BLaER1 (cell line): ENCODE measurements around the gene TMEM131.

Source experiments
- H3K27ac ChIP-seq: shearing (Covaris generic); formaldehyde crosslinking; 2 replicates; pipeline ENCODE4 v1.8.1; 2022
- H3K27me3 ChIP-seq: shearing (Covaris generic); formaldehyde crosslinking; 2 replicates; pipeline ENCODE4 v1.8.1; 2022
- H3K36me3 ChIP-seq: shearing (Covaris generic); formaldehyde crosslinking; 2 replicates; pipeline ENCODE4 v1.8.1; 2022
- H3K4me1 ChIP-seq: shearing (Covaris generic); formaldehyde crosslinking; 2 replicates; pipeline ENCODE4 v1.8.1; 2022
- H3K4me2 ChIP-seq: shearing (Covaris generic); formaldehyde crosslinking; 2 replicates; pipeline ENCODE4 v1.8.1; 2022
- H3K4me3 ChIP-seq: shearing (Covaris generic); formaldehyde crosslinking; 2 replicates; pipeline ENCODE4 v1.8.1; 2022
- H3K9ac ChIP-seq: shearing (Covaris generic); formaldehyde crosslinking; 2 replicates; pipeline ENCODE4 v1.8.1; 2022
- H3K9me3 ChIP-seq: shearing (Covaris generic); formaldehyde crosslinking; 2 replicates; pipeline ENCODE4 v1.8.1; 2022
- H4K20me1 ChIP-seq: shearing (Covaris generic); formaldehyde crosslinking; 2 replicates; pipeline ENCODE4 v1.8.1; 2022
- Cebpa-rat ChIP-seq: shearing (Covaris generic); IDR thresholded peaks from 2 replicates; pipeline ENCODE4 v1.8.1; 2022

TMEM131 gene

GRCh38 chr2:97806738-97807618 lies 188.8 kb downstream of the TMEM131 start:
- H3K27ac ChIP-seq: no peak overlapping the region
- H4K20me1 ChIP-seq: 0 out of 2 replicates have a peak, but pooled peaks cover 5% of the 10 kb centered on the region
- no peak overlapping the region for H3K9ac ChIP-seq
- H3K9me3 ChIP-seq: no peaks in the 10 kb centered on the region
- H3K4me3 ChIP-seq: no peak overlapping the region
- H3K4me2 ChIP-seq: no peak overlapping the region
- H3K27me3 ChIP-seq: no peaks in the 10 kb centered on the region
- peaks cover 7% of the 10 kb centered on the region for H3K4me1 ChIP-seq
- TF ChIP-seq Cebpa-rat: no peak
- peaks cover 57% of the 10 kb centered on the region for H3K36me3 ChIP-seq

DNA sequence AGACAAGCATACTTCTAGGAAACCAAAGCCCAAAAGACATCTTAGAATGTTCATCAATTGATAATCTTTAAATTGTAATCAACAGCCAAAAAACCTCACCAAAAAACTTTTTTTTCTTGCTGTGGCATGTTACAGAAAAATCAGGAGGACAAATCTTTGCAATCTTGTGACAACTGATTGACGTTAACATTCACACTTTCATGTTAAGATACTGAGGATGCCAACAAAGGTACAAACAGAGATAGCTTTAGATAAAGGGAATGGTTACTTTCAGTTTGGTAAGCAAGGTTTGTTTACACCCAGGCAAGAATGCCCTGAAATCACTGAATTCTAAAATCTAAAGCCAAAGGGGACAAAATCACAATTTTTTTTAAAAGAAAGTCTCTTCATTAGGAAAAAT lies 190.0 kb downstream of the TMEM131 start:
- no peaks in the 10 kb centered on the region for H3K9me3 ChIP-seq
- H3K36me3 ChIP-seq: peaks cover 53% of the 10 kb centered on the region
- no peak overlapping the region for H3K9ac ChIP-seq
- no peak for TF ChIP-seq Cebpa-rat
- H3K27me3 ChIP-seq: no peaks in the 10 kb centered on the region
- H3K4me1 ChIP-seq: peaks cover 7% of the 10 kb centered on the region
- no peak overlapping the region for H3K4me2 ChIP-seq
- no peak overlapping the region for H3K27ac ChIP-seq
- H3K4me3 ChIP-seq: no peak overlapping the region
- 0 out of 2 replicates have a peak, but pooled peaks cover 5% of the 10 kb centered on the region for H4K20me1 ChIP-seq

- Histone ChIP-seq H3K27ac (no peak overlapping the region), H3K9ac (no peak overlapping the region), H3K4me3 (no peak overlapping the region), H3K9me3 (no peaks in the 10 kb centered on the region), H3K36me3 (peaks cover 67% of the 10 kb centered on the region), H3K4me1 (no peaks in the 10 kb centered on the region), H4K20me1 (no peaks in the 10 kb centered on the region), H3K4me2 (no peak overlapping the region), H3K27me3 (no peaks in the 10 kb centered on the region)
- TF ChIP-seq Cebpa-rat: no peak
Measured at GRCh38 chr2:97801028-97801427, 194.7 kb downstream of the TMEM131 start.

DNA sequence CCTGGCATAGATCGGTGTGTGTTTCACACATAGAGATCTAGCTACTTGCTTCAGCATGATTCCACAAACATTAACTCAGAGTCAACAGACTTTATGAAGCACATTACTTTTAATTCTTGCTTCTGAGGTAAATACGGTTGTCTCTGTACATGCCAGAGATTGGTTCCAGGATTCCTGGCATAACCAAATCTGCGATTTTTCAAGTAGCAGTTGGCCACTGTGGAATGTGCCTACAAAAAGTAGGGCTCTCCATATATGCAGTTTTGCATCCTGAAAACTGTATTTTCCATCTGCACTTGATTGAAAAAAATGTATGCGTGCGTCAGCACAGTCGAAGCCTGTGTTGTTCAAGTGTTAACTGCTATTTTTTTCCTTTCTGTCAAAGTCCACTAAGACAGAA lies 197.3 kb downstream of the TMEM131 start:
- Histone ChIP-seq H3K9me3 (no peaks in the 10 kb centered on the region), H3K27ac (no peak overlapping the region), H3K9ac (no peak overlapping the region), H3K27me3 (no peaks in the 10 kb centered on the region), H3K4me3 (no peak overlapping the region), H3K4me1 (no peaks in the 10 kb centered on the region), H3K4me2 (no peak overlapping the region), H3K36me3 (peaks cover 55% of the 10 kb centered on the region), H4K20me1 (no peaks in the 10 kb centered on the region)
- no peak for TF ChIP-seq Cebpa-rat

DNA sequence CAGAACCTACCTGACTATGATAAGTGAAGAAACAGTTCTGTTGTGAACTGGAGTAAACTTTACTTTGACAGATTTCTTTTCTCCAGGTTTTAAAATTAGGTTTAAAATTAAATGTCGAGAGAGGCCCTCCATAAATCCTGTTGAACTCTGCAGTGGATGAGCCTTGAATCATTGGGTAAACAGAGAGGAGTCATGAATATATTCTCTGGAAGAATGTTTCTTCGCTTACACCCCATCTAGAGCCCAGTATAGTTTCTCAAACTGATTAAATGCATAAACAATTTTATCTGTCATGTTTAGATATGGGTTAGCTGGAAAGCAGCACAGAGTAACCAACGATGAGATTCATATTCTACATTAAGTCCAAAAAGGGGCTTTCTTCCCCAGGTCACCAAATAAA lies 198.4 kb downstream of the TMEM131 start:
- H4K20me1 ChIP-seq: no peaks in the 10 kb centered on the region
- no peaks in the 10 kb centered on the region for H3K9me3 ChIP-seq
- peaks cover 58% of the 10 kb centered on the region for H3K36me3 ChIP-seq
- H3K4me1 ChIP-seq: no peaks in the 10 kb centered on the region
- no peak overlapping the region for H3K4me3 ChIP-seq
- no peak for TF ChIP-seq Cebpa-rat
- no peak overlapping the region for H3K4me2 ChIP-seq
- H3K27ac ChIP-seq: no peak overlapping the region
- no peak overlapping the region for H3K9ac ChIP-seq
- H3K27me3 ChIP-seq: no peaks in the 10 kb centered on the region

DNA sequence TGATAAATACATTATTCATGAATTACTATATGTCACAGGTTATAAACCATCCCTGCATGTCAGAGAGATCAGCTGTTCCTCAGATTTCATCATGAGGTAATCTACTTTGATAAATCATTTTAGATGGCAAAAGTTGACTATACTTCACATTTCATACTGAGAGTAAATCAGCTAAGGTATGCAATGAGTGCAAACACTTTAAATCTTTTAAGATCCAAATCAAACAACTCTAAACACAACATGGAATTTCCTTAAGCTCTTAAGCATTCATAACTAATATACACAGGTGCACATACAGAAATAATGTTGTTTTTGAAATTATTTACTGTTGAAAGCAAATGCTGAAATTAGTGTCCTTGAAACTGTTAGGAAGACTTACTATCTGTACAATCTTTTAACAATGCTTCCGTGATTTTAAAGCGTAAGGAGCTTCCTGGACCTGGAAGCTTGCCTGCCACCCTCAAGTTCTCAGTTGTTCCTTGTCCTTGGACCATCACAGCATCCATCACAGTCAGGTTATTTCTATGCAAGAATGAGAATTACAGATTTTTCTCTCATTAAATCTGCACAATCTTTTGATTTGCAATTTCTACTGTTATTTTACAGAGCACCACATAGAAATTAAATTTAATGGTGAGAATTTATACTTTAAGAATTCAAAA lies 199.2 kb downstream of the TMEM131 start:
- no peaks in the 10 kb centered on the region for H3K4me1 ChIP-seq
- no peak overlapping the region for H3K4me2 ChIP-seq
- no peak for TF ChIP-seq Cebpa-rat
- no peaks in the 10 kb centered on the region for H3K27me3 ChIP-seq
- no peaks in the 10 kb centered on the region for H4K20me1 ChIP-seq
- H3K9ac ChIP-seq: no peak overlapping the region
- H3K4me3 ChIP-seq: no peak overlapping the region
- no peak overlapping the region for H3K27ac ChIP-seq
- peaks cover 2% of the 10 kb centered on the region; the same call in 1 of the 2 replicates for H3K9me3 ChIP-seq
- H3K36me3 ChIP-seq: peaks cover 65% of the 10 kb centered on the region

GRCh38 chr2:97792416-97792815 lies 203.3 kb downstream of the TMEM131 start:
- no peak overlapping the region for H3K4me2 ChIP-seq
- H3K9ac ChIP-seq: no peak overlapping the region
- peaks cover 9% of the 10 kb centered on the region for H3K9me3 ChIP-seq
- TF ChIP-seq Cebpa-rat: no peak
- no peak overlapping the region for H3K27ac ChIP-seq
- H3K4me3 ChIP-seq: no peak overlapping the region
- no peaks in the 10 kb centered on the region for H3K27me3 ChIP-seq
- no peaks in the 10 kb centered on the region for H4K20me1 ChIP-seq
- H3K4me1 ChIP-seq: peaks cover 21% of the 10 kb centered on the region
- peaks cover 54% of the 10 kb centered on the region for H3K36me3 ChIP-seq

DNA sequence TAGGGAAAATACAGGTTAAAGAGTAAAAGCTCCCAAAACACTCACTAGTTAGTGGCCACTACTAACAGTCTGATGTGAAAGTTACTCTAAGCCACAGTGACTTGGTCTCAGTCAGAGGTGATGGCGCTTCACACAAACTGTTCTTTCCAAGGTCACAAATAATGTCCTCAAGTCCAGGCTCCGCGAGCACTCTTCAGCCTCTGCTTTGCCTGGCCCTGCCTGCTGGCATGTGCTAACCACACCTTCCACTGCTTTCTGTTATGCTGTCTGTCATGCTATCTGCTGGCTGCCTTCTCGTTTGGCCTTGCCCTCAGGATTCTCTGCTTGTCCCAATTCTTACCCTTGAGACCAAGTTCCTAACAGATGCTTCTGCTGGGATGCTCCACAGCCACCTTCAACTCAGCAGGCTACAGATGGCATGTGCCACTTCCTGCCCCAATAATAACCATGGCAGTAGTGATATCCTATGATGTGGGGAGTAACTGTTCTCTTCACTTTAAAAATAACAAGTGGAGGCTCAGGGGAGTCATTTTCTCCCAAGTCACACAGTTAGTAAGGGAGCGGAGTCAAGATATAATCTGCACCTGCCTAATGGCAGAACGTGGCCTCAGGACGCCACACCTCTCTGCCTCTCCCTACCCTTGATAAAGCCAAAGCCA lies 206.6 kb downstream of the TMEM131 start:
- H3K36me3 ChIP-seq: peaks cover 58% of the 10 kb centered on the region
- peaks cover 9% of the 10 kb centered on the region for H3K9me3 ChIP-seq
- no peaks in the 10 kb centered on the region for H4K20me1 ChIP-seq
- H3K27ac ChIP-seq: peak overlapping the region; percentile 15; the same call in 1 of the 2 replicates
- peaks cover 21% of the 10 kb centered on the region for H3K4me1 ChIP-seq
- H3K27me3 ChIP-seq: no peaks in the 10 kb centered on the region
- TF ChIP-seq Cebpa-rat: no peak
- peak overlapping the region; percentile 50 for H3K4me2 ChIP-seq
- H3K4me3 ChIP-seq: no peak overlapping the region
- H3K9ac ChIP-seq: no peak overlapping the region

DNA sequence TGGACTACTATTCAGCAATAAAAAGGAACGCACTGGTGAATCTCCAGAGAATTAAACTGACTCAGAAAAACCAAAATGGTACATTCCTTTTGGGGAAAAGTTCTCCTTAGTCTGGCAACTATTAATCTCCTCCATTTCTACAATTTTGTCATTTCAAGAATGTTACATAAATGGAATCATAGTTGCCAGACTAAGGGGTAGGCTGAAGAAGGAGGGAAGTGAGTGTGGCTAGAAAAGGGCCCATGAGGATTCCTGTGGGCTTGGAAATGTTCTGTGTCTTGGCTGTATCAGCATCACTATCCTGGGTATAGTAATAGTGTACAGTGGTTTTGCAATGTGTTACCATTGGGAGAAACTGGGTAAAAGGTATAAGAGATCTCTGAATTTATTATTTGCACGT lies 209.9 kb downstream of the TMEM131 start:
- peaks cover 46% of the 10 kb centered on the region for H3K36me3 ChIP-seq
- H3K9me3 ChIP-seq: no peaks in the 10 kb centered on the region; the same call in 1 of the 2 replicates
- H3K4me3 ChIP-seq: no peak overlapping the region
- H3K9ac ChIP-seq: no peak overlapping the region
- no peak for TF ChIP-seq Cebpa-rat
- H4K20me1 ChIP-seq: no peaks in the 10 kb centered on the region
- peaks cover 21% of the 10 kb centered on the region for H3K4me1 ChIP-seq
- no peaks in the 10 kb centered on the region for H3K27me3 ChIP-seq
- no peak overlapping the region for H3K27ac ChIP-seq
- no peak overlapping the region for H3K4me2 ChIP-seq

DNA sequence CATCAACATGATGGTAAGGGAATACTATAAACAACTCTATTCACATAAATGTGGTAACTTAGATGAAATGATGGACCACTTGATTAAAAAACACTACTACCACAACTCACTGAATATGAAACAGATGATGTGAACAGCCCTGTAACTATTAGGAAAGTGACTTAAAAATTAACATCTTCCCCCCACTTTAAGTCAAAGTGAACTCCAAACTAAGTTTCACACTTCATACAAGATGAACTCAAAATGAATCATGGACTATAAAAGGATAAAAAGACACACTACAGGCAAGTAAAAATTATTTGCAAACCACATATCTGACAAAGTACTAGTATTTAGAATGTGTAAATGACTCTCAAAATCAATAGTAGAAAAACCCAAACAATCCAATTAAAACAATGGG lies 210.8 kb downstream of the TMEM131 start:
- Histone ChIP-seq H3K9ac (no peak overlapping the region), H3K27ac (no peak overlapping the region), H3K27me3 (no peaks in the 10 kb centered on the region), H4K20me1 (no peaks in the 10 kb centered on the region), H3K4me1 (peaks cover 18% of the 10 kb centered on the region), H3K4me2 (no peak overlapping the region), H3K36me3 (peaks cover 50% of the 10 kb centered on the region), H3K9me3 (no peaks in the 10 kb centered on the region), H3K4me3 (no peak overlapping the region)
- TF ChIP-seq Cebpa-rat: no peak
